GM10847 (cell line): ENCODE data around the gene ARCN1.

Source experiments
- POLR2A ChIP-seq: IDR thresholded peaks from 2 replicates; pipeline ENCODE4 v1.6.1; 2011; ENCODE audit not compliant: insufficient read length; ENCODE audit errors: extremely low read depth

ARCN1 gene

GRCh38 chr11:118572061-118572980, at the start of gene ARCN1:
TSS of gene ARCN1 (plus strand) at chr11:118572409. CDS start at chr11:118572548, 139 bp downstream.
- TF ChIP-seq POLR2A: peak; percentile 89

- TF ChIP-seq POLR2A: no peak
These were observed 49.6 kb upstream of the ARCN1 start for GRCh38 chr11:118522571-118523072.

- no peak for TF ChIP-seq POLR2A
These were observed 47.9 kb upstream of the ARCN1 start for GRCh38 chr11:118524356-118524755.

GRCh38 chr11:118524757-118525470, 47.3 kb upstream of the ARCN1 start:
- no peak for TF ChIP-seq POLR2A

GRCh38 chr11:118526688-118527087, 45.5 kb upstream of the ARCN1 start:
- TF ChIP-seq POLR2A: no peak

- no peak for TF ChIP-seq POLR2A
These were observed 45.1 kb upstream of the ARCN1 start, which contains the start of gene TTC36 for GRCh38 chr11:118527109-118527508. TSS of gene TTC36 (plus strand) at chr11:118527474. CDS start at chr11:118527495, 21 bp downstream.

GRCh38 chr11:118528511-118528910, 43.7 kb upstream of the ARCN1 start:
- TF ChIP-seq POLR2A: no peak

GRCh38 chr11:118529584-118530175, 42.5 kb upstream of the ARCN1 start:
- TF ChIP-seq POLR2A: no peak

GRCh38 chr11:118530180-118530682, 42.0 kb upstream of the ARCN1 start:
- no peak for TF ChIP-seq POLR2A

GRCh38 chr11:118530683-118531596, 41.3 kb upstream of the ARCN1 start, which contains the start of gene TMEM25:
TSS of gene TMEM25 (plus strand) at chr11:118531192. CDS start at chr11:118531802, 610 bp downstream.
- peak; percentile 14 for TF ChIP-seq POLR2A

- TF ChIP-seq POLR2A: no peak
These were observed 40.6 kb upstream of the ARCN1 start for GRCh38 chr11:118531597-118532084.

- no peak for TF ChIP-seq POLR2A
These were observed 40.1 kb upstream of the ARCN1 start for GRCh38 chr11:118532091-118532490.

- TF ChIP-seq POLR2A: no peak
These were observed 39.1 kb upstream of the ARCN1 start for GRCh38 chr11:118532852-118533768.
